ENCODE measurements around the gene MALRD1. TPM values are rescaled to one million over a fixed set of nuclear protein-coding genes. Genes with fewer than 3 reads are reported as not detected.

The MALRD1 gene
- total RNA-seq, 1 donor from 2014 or later = 0.11 TPM

DNA sequence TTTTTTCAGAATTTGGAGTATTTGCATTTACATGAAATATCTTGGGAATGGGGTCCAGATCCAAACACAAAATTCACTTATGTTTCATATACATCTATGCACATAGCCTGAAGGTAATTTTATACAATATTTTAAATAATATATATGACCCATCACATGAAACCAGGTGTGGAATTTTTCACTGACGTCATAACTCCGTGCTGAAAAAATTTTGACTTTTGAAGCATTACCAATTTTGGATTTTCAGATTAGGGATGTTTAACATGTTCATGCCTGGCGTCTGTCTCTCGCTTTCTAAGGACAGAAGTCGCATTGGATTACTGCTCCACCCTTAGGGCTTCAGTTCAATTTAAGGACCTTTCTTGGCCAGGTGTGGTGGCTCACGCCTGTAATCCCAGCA is 418.1 kb downstream of the MALRD1 start:
- H4K20me1 ChIP-seq (ENCODE audit: low read depth) = no peaks in the 10 kb centered on the region
- H3K36me3 Mint-ChIP-seq = no peaks in the 10 kb centered on the region
- no peaks in the 10 kb centered on the region for H3K27me3 ChIP-seq
- H3K9ac ChIP-seq = no peak overlapping the region
- H3K27ac ChIP-seq = no peak overlapping the region
- H3K9me3 ChIP-seq (ENCODE audit: low read depth) = no peaks in the 10 kb centered on the region
- H3K4me2 ChIP-seq = no peak overlapping the region
- H3K4me3 ChIP-seq = no peak overlapping the region
- H3K4me1 ChIP-seq = no peaks in the 10 kb centered on the region
- H2AFZ ChIP-seq (replicated peaks) = no peak overlapping the region
- no peaks in the 10 kb centered on the region for H3F3A ChIP-seq (ENCODE audit: low read depth)
- no peaks in the 10 kb centered on the region for H3K79me2 ChIP-seq (ENCODE audit: low read depth)
- H3K36me3 ChIP-seq = no peaks in the 10 kb centered on the region
- no peaks in the 10 kb centered on the region for H3K9me3 Mint-ChIP-seq
- H3K4me3 Mint-ChIP-seq = no peak overlapping the region
- no peaks in the 10 kb centered on the region for H3K4me1 Mint-ChIP-seq
- no peak overlapping the region for H3K27ac Mint-ChIP-seq
- TF ChIP-seq EZH2phosphoT487 (IDR thresholded peaks at IDR 0.05) (no peak), EZH2 (IDR thresholded peaks at IDR 0.05) (no peak)
- TF ChIP-seq, protein P1, sequence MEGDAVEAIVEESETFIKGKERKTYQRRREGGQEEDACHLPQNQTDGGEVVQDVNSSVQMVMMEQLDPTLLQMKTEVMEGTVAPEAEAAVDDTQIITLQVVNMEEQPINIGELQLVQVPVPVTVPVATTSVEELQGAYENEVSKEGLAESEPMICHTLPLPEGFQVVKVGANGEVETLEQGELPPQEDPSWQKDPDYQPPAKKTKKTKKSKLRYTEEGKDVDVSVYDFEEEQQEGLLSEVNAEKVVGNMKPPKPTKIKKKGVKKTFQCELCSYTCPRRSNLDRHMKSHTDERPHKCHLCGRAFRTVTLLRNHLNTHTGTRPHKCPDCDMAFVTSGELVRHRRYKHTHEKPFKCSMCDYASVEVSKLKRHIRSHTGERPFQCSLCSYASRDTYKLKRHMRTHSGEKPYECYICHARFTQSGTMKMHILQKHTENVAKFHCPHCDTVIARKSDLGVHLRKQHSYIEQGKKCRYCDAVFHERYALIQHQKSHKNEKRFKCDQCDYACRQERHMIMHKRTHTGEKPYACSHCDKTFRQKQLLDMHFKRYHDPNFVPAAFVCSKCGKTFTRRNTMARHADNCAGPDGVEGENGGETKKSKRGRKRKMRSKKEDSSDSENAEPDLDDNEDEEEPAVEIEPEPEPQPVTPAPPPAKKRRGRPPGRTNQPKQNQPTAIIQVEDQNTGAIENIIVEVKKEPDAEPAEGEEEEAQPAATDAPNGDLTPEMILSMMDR (IDR thresholded peaks at IDR 0.05) = no peak
- H3K27me3 Mint-ChIP-seq (ENCODE audit: insufficient read depth, low read depth) = no peaks in the 10 kb centered on the region
- DNase-seq (ENCODE audit: low spot score) = no peak

DNA sequence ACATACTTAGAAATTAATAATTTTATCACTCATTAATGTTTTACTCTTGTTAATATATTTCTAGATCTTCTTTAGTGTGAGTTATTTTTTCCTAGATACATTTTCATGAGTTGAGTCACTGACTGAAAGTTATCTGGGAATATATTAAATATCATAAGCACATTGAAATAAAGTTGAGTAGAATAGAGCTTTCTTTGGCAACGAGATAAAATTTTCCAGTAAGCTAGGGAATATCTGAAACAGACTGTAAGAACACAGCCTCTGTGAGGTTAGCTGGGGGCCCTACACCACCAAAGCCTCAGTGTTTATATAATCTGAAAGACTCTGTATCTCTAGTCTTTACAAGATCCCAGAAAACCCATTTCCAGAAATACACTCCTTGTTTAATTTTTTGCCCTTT is 419.8 kb downstream of the MALRD1 start:
- no peaks in the 10 kb centered on the region for H3F3A ChIP-seq (ENCODE audit: low read depth)
- H3K4me1 ChIP-seq = no peaks in the 10 kb centered on the region
- no peak overlapping the region for H2AFZ ChIP-seq (replicated peaks)
- Mint-ChIP-seq H3K27me3 (ENCODE audit: insufficient read depth, low read depth) (no peaks in the 10 kb centered on the region), H3K9me3 (no peaks in the 10 kb centered on the region), H3K36me3 (no peaks in the 10 kb centered on the region), H3K27ac (no peak overlapping the region), H3K4me3 (no peak overlapping the region), H3K4me1 (no peaks in the 10 kb centered on the region)
- no peaks in the 10 kb centered on the region for H3K27me3 ChIP-seq
- H3K9me3 ChIP-seq (ENCODE audit: low read depth) = no peaks in the 10 kb centered on the region
- no peaks in the 10 kb centered on the region for H3K36me3 ChIP-seq
- no peak overlapping the region for H3K27ac ChIP-seq
- no peak for DNase-seq (ENCODE audit: low spot score)
- H3K9ac ChIP-seq = no peak overlapping the region
- no peaks in the 10 kb centered on the region for H3K79me2 ChIP-seq (ENCODE audit: low read depth)
- H3K4me3 ChIP-seq = no peak overlapping the region
- TF ChIP-seq, protein P1 (IDR thresholded peaks at IDR 0.05) = no peak
- no peak for TF ChIP-seq EZH2 (IDR thresholded peaks at IDR 0.05)
- no peak for TF ChIP-seq EZH2phosphoT487 (IDR thresholded peaks at IDR 0.05)
- H3K4me2 ChIP-seq = no peak overlapping the region
- H4K20me1 ChIP-seq (ENCODE audit: low read depth) = no peaks in the 10 kb centered on the region

DNA sequence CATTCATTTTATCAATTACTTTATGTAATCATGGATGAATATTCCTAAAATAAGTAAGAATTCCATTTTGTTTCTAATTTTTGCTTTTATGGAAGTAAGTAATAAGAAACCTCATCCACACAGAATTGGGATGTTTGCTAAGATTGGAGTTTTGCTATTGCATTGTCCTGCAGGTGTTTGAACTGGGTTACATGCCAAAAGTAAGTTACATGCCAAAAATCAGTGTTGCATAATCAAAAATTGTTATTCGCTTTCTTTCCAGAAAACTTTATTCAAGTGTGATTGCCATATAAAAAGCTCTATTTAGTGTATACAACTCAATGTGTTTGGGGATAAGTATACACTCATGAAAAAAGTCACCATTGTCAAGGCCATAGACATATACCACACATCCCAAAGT is 420.9 kb downstream of the MALRD1 start:
- Histone ChIP-seq H3F3A (ENCODE audit: low read depth) (no peaks in the 10 kb centered on the region), H3K4me1 (no peaks in the 10 kb centered on the region), H4K20me1 (ENCODE audit: low read depth) (no peaks in the 10 kb centered on the region), H3K36me3 (no peaks in the 10 kb centered on the region), H3K4me3 (no peak overlapping the region), H3K4me2 (no peak overlapping the region), H3K9me3 (ENCODE audit: low read depth) (no peaks in the 10 kb centered on the region), H2AFZ (replicated peaks) (no peak overlapping the region), H3K9ac (no peak overlapping the region), H3K27me3 (no peaks in the 10 kb centered on the region), H3K79me2 (ENCODE audit: low read depth) (no peaks in the 10 kb centered on the region), H3K27ac (no peak overlapping the region)
- Mint-ChIP-seq H3K9me3 (no peaks in the 10 kb centered on the region), H3K27ac (no peak overlapping the region), H3K36me3 (no peaks in the 10 kb centered on the region), H3K27me3 (ENCODE audit: insufficient read depth, low read depth) (no peaks in the 10 kb centered on the region), H3K4me3 (no peak overlapping the region), H3K4me1 (no peaks in the 10 kb centered on the region)
- DNase-seq (ENCODE audit: low spot score) = no peak
- TF ChIP-seq EZH2 (IDR thresholded peaks at IDR 0.05) (no peak), EZH2phosphoT487 (IDR thresholded peaks at IDR 0.05) (no peak)
- TF ChIP-seq, protein P1 (IDR thresholded peaks at IDR 0.05) = no peak

Data from neural progenitor cell (in vitro differentiated cells).